GM12801 (cell line): ENCODE data around the gene LIMS1.

ENCODE experiments used
- CTCF ChIP-seq: IDR thresholded peaks from one replicate; pipeline ENCODE4 v1.5.1; 2011; ENCODE audit warnings: control low read depth; ENCODE audit not compliant: insufficient read length; ENCODE audit errors: extremely low read depth

Gene LIMS1

DNA sequence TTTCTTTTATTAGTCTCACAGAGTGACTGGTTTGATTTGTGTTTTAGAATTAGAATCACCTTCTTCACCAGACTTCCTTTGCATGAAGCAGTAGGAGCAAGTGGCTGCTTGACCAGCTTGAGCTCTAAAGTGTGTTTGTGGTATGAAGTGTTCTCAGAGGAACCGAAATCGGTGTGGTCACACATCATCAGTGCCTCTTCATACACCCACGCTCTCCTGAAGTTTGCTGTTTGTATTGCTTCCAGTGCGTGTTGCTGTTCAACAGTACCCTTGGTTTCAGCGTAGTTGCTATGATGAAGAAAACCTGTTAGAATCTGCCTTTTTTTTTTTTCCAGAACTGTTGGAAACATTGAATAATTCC is 77.9 kb downstream of the LIMS1 start:
- no peak for TF ChIP-seq CTCF

GRCh38 chr2:108612514-108613183 is 78.4 kb downstream of the LIMS1 start:
- TF ChIP-seq CTCF: no peak

- TF ChIP-seq CTCF: no peak
These were observed 79.2 kb downstream of the LIMS1 start for GRCh38 chr2:108613261-108614042.

- no peak for TF ChIP-seq CTCF
These were observed 79.8 kb downstream of the LIMS1 start for GRCh38 chr2:108614043-108614545.

- no peak for TF ChIP-seq CTCF
These were observed 80.4 kb downstream of the LIMS1 start for GRCh38 chr2:108614659-108615058.

DNA sequence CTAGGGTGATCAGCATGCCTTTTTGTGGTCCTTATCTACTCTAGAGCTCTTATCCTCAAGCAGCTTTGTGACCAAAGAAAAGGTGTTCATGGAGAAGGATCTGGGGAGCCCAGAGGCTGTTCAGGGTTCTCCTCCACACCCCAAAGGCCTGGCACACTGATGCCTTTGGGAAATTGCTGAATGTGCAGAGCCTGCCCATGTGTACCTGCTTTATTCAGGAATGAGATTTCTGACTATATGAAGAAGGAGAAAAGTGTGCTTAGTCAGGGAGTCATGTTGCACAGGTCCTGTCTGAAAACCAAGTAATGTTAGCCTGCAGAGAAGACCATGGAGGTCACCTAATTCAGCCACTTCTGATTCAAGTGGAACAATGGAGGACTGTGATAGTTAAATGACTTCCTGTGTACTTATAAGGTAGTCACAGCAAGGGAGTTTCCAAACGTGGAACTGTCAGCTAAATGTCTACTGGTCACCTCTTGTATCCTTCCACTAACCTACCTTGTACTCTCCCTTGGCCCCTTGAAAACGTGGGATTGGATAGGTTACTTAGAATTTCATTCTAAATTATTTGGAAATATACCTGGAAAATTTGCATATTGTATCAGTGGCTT is 81.3 kb downstream of the LIMS1 start:
- TF ChIP-seq CTCF: no peak

DNA sequence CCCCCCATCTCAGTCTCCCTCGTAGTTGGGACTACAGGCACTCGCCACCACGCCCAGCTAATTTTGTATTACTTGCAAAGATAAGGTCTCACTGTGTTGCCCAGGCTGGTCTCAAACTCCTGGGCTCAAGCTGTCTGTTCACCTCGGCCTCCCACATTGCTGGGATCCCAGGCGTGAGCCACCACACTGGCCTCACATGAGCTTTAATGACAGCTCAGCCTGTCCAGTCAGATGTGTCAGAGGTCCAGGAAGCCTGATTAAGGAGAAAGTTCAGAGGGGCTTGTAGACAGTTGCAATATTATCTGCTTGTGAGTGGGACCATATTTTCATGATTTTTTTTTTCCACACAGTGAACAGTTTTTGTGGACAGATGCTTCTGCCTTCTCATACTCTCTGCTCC is 82.0 kb downstream of the LIMS1 start:
- TF ChIP-seq CTCF: no peak
